A673 (cell line): ENCODE results near the gene SEH1L. TPM values are rescaled to one million over a fixed set of nuclear protein-coding genes. Genes with fewer than 3 reads are reported as not detected.

ENCODE experiments used
- BruUV-seq: library from RNA; stranded (reverse); fragments of 400-500 nt; replicated peaks from 2 replicates; lab custom pipeline; 2021; lab: Mats Ljungman, UMichigan
- CTCF ChIA-PET: fragments of 300-600 bp; sonication (Branson Sonifier 250); formaldehyde crosslinking; loops from one replicate; lab custom pipeline; 2022; ENCODE audit warnings: antibody characterized with exemption; lab: Charles Lee
- POLR2A ChIA-PET: fragments of 300-600 bp; sonication (Branson Sonifier 250); formaldehyde crosslinking; loops from one replicate; lab custom pipeline; 2022; ENCODE audit warnings: antibody characterized with exemption; ENCODE audit not compliant: low non-redundant PET; lab: Charles Lee
- DNase-seq: peaks from one replicate; pipeline ENCODE4 v3.0.0-alpha.2; 2015; ENCODE audit warnings: low spot score
- H3K27ac ChIP-seq: fragments of 200-600 bp; sonication (generic); 2 replicates; pipeline ENCODE4 v1.5.1; 2016; ENCODE audit warnings: mixed run types, low read depth, mild to moderate bottlenecking, mixed read lengths, antibody characterized with exemption, low read length; ENCODE audit not compliant: poor library complexity, severe bottlenecking
- H3K27me3 ChIP-seq: fragments of 200-600 bp; sonication (generic); replicated peaks from 2 replicates; pipeline ENCODE4 v1.6.1; 2017; ENCODE audit warnings: mixed run types, low read depth, mild to moderate bottlenecking, mixed read lengths, antibody characterized with exemption, low read length; ENCODE audit not compliant: insufficient read depth, poor library complexity
- H3K36me3 ChIP-seq: fragments of 200-600 bp; sonication (generic); 2 replicates; pipeline ENCODE4 v1.6.1; 2016; ENCODE audit warnings: mixed run types, mild to moderate bottlenecking, mixed read lengths, antibody characterized with exemption, low read length; ENCODE audit not compliant: insufficient read depth, poor library complexity, severe bottlenecking
- H3K4me1 ChIP-seq: fragments of 200-600 bp; sonication (generic); 2 replicates; pipeline ENCODE4 v1.6.1; 2017; ENCODE audit warnings: mixed run types, mild to moderate bottlenecking, mixed read lengths, antibody characterized with exemption, low read length; ENCODE audit not compliant: insufficient read depth, poor library complexity, severe bottlenecking
- H3K4me3 ChIP-seq: fragments of 200-600 bp; sonication (generic); 2 replicates; pipeline ENCODE4 v1.5.1; 2016; ENCODE audit warnings: low read depth, mixed run types, mild to moderate bottlenecking, mixed read lengths, low read length; ENCODE audit not compliant: poor library complexity, severe bottlenecking
- H3K9me3 ChIP-seq: fragments of 200-600 bp; sonication (generic); 2 replicates; pipeline ENCODE4 v1.6.1; 2016; ENCODE audit warnings: mixed run types, low read depth, mild to moderate bottlenecking, mixed read lengths, antibody characterized with exemption, low read length; ENCODE audit not compliant: poor library complexity, severe bottlenecking
- CTCF ChIP-seq: fragments of 300-800, 200-600 bp; sonication (generic); conservative IDR thresholded peaks from 2 replicates; pipeline ENCODE4 v1.5.1; 2017; ENCODE audit warnings: low read depth, mild to moderate bottlenecking, antibody characterized with exemption, low read length, moderate library complexity, mixed read lengths
- EZH2 ChIP-seq: fragments of 200-600 bp; sonication (generic); IDR thresholded peaks from 2 replicates; pipeline ENCODE4 v1.6.1; 2017; ENCODE audit warnings: borderline replicate concordance, low read depth, mild to moderate bottlenecking, mixed read lengths, antibody characterized with exemption, low read length; ENCODE audit not compliant: poor library complexity, severe bottlenecking
- intact Hi-C: fragments of 100-400 bp; cut with micrococcal nuclease; formaldehyde crosslinking; loops from one replicate; pipeline ENCODE4 v1.10.0; 2022; ENCODE audit not compliant: unreplicated experiment
- total RNA-seq: library from RNA; stranded (reverse); gene quantifications from 2 replicates; pipeline ENCODE4 v1.2.3, GENCODE V29; 2021

Gene SEH1L
- total RNA-seq, 1 experiment from 2014 or later, result 105 TPM

GRCh38 chr18:12960395-12960794, 12.6 kb downstream of the SEH1L start:
- ChIA-PET CTCF (interaction anchor here (0.6 kb wide), 1 partner anchor 301 kb away, joined by 3 read pairs; no protein-coding TSS in a partner anchor), POLR2A (no interaction called here)
- no peaks in the 10 kb centered on the region for H3K27me3 ChIP-seq
- DNase-seq, result no peak
- no peak overlapping the region for H3K4me3 ChIP-seq
- intact Hi-C loops, result no loop called here
- peak overlapping the region; percentile 2 for H3K27ac ChIP-seq
- no peaks in the 10 kb centered on the region for H3K9me3 ChIP-seq
- H3K4me1 ChIP-seq, result no peaks in the 10 kb centered on the region
- no TSS peak for BruUV-seq
- peaks cover 60% of the 10 kb centered on the region for H3K36me3 ChIP-seq
- no peak for TF ChIP-seq EZH2
- TF ChIP-seq CTCF, result no peak

- H3K27ac ChIP-seq, result peak overlapping the region; percentile 2
- no peaks in the 10 kb centered on the region for H3K27me3 ChIP-seq
- no TSS peak for BruUV-seq
- H3K36me3 ChIP-seq, result peaks cover 55% of the 10 kb centered on the region
- DNase-seq, result no peak
- no peaks in the 10 kb centered on the region for H3K9me3 ChIP-seq
- H3K4me1 ChIP-seq, result no peaks in the 10 kb centered on the region
- TF ChIP-seq CTCF (no peak), EZH2 (no peak)
- CTCF ChIA-PET, result no interaction called here
- intact Hi-C loops, result no loop called here
- POLR2A ChIA-PET, result no interaction called here
- no peak overlapping the region for H3K4me3 ChIP-seq
These were observed 13.1 kb downstream of the SEH1L start for GRCh38 chr18:12960853-12961397.

GRCh38 chr18:12963069-12963468, 15.3 kb downstream of the SEH1L start:
- Histone ChIP-seq H3K9me3 (no peaks in the 10 kb centered on the region), H3K4me1 (no peaks in the 10 kb centered on the region), H3K4me3 (no peak overlapping the region), H3K36me3 (peaks cover 47% of the 10 kb centered on the region), H3K27me3 (no peaks in the 10 kb centered on the region), H3K27ac (no peak overlapping the region)
- ChIA-PET CTCF (no interaction called here), POLR2A (interaction anchor here (0.5 kb wide), 1 partner anchor 755 kb away, joined by 3 read pairs; no protein-coding TSS in a partner anchor)
- intact Hi-C loops, result no loop called here
- no TSS peak for BruUV-seq
- DNase-seq, result no peak
- TF ChIP-seq EZH2 (no peak), CTCF (no peak)
